Cardiac muscle cell (in vitro differentiated cells and primary cell): Measurements from ENCODE around the gene KDM4C. TPM values are rescaled to one million over a fixed set of nuclear protein-coding genes. Genes with fewer than 3 reads are reported as not detected.
"Not testable (repeated sequence)": the region's sequence is repeated elsewhere in the genome, so short reads cannot be mapped to it uniquely, and the experiment has no call there.

Source experiments
- DNase-seq, 2 donors: peaks; one replicate each; pipeline versions ENCODE4 v3.0.0 to v3.0.0-alpha.2; 2010 to 2017; ENCODE audit warnings: low read depth in 1 of 2, low spot score in 1 of 2
- H3K27ac ChIP-seq: fragments of 200-600 bp; sonication (generic); 2 replicates; pipeline ENCODE4 v1.5.1; 2016
- H3K27me3 ChIP-seq: fragments of 200-600 bp; sonication (generic); 2 replicates; pipeline ENCODE4 v1.6.0; 2016; ENCODE audit warnings: control low read depth
- H3K36me3 ChIP-seq: fragments of 200-600 bp; sonication (generic); 2 replicates; pipeline ENCODE4 v1.5.1; 2016; ENCODE audit warnings: control low read depth
- H3K4me1 ChIP-seq: fragments of 200-600 bp; sonication (generic); 2 replicates; pipeline ENCODE4 v1.8.1; 2017; ENCODE audit warnings: low read depth, mild to moderate bottlenecking, mixed run types
- H3K4me3 ChIP-seq: fragments of 200-600 bp; sonication (generic); 2 replicates; pipeline ENCODE4 v1.5.1; 2016; ENCODE audit warnings: mild to moderate bottlenecking
- H3K9me3 ChIP-seq: fragments of 200-600 bp; sonication (generic); 2 replicates; pipeline ENCODE4 v1.5.1; 2017; ENCODE audit warnings: low read depth, mild to moderate bottlenecking, control low read depth
- CTCF ChIP-seq: IDR thresholded peaks from 2 replicates; pipeline ENCODE4 v1.5.1; 2012; ENCODE audit warnings: low read depth, mild to moderate bottlenecking, low read length
- polyA plus RNA-seq: library from polyadenylated mRNA; unstranded; fragments of >200 nt; fragmentation: Nextera tagmentation; extraction: Ambion mirVana; gene quantifications from 2 replicates; pipeline ENCODE4 v1.2.1, GENCODE V29; 2016
- total RNA-seq: library from RNA; depleted of rRNA; stranded (reverse); fragments of >200 nt; gene quantifications from 2 replicates; pipeline ENCODE4 v1.2.3, GENCODE V29; 2016

Gene KDM4C
- total and polyA plus RNA-seq, 2 experiments from 2014 or later: 15.1 to 32.0 TPM

DNA sequence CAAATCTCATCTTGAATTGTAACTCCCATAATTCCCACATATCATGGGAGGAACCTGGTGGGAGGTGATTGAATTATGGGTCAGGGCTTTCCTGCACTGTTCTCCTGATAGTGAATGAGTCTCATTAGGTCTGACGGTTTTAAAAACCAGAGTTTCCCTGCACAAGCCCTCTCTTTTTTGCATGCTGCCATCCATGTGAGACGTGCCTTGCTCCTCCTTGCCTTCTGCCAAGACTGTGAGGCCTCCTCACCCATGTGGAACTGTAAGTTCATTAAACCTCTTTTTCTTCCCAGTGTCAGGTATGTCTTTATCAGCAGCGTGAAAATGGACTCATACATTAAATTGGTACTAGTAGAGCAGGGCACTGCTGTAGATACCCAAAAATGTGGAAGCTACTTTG lies 22.4 kb upstream of the KDM4C start:
- DNase-seq: no peak
- H3K9me3 ChIP-seq: no peaks in the 10 kb centered on the region
- H3K27me3 ChIP-seq: no peaks in the 10 kb centered on the region
- H3K36me3 ChIP-seq: no peaks in the 10 kb centered on the region
- no peak for TF ChIP-seq CTCF
- H3K27ac ChIP-seq: no peak overlapping the region
- no peaks in the 10 kb centered on the region for H3K4me1 ChIP-seq
- H3K4me3 ChIP-seq: no peak overlapping the region

DNA sequence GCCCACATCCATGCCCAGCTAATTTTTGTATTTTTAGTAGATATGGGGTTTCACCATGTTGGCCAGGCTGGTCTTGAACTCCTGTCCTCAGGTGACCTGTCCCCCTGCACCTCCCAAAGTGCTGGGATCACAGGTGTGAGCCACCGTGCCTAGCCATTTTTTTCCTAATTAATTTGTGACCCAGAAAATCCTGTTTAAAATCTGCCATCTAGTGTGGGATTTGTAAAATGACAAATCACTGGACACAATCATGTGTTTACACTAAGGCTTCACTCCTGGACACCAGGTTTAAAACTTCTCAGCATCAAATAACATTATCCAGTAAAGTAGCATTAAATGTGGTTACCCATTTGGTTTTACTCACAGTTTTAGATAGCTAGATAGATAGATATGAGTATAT lies 18.6 kb upstream of the KDM4C start:
- Histone ChIP-seq H3K27me3 (no peaks in the 10 kb centered on the region), H3K4me3 (no peak overlapping the region), H3K27ac (no peak overlapping the region), H3K9me3 (no peaks in the 10 kb centered on the region), H3K36me3 (no peaks in the 10 kb centered on the region), H3K4me1 (no peaks in the 10 kb centered on the region)
- TF ChIP-seq CTCF: peak; percentile 35
- peak in 1 of 2 donors; percentile 33 for DNase-seq

GRCh38 chr9:6748861-6749260 lies 8.9 kb upstream of the KDM4C start:
- not testable (repeated sequence) for H3K27me3 ChIP-seq, H3K36me3 ChIP-seq, H3K27ac ChIP-seq

DNA sequence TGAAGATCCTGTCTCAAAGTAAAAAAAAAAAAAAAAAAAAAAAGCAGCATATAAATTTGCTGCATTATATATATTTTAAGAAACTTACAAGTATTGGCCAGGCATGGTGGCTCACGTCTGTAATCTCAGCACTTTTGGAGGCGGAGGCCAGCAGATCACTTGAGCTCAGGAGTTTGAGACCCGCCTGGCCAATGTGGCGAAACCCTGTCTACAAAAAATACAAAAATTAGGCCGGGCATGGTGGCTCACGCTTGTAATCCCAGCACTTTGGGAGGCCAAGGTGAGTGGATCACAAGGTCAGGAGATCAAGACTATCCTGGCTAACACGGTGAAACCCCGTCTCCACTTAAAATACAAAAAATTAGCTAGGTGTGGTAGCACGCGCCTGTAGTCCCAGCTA lies 2.9 kb upstream of the KDM4C start:
- not testable (repeated sequence) for H3K4me1 ChIP-seq, H3K27me3 ChIP-seq, H3K36me3 ChIP-seq, H3K9me3 ChIP-seq, H3K4me3 ChIP-seq, DNase-seq, H3K27ac ChIP-seq

More at GRCh38 chr9:6748861-6749260, 8.9 kb upstream of the KDM4C start:
- H3K9me3 ChIP-seq, H3K4me3 ChIP-seq, H3K4me1 ChIP-seq, DNase-seq: not testable (repeated sequence)

DNA sequence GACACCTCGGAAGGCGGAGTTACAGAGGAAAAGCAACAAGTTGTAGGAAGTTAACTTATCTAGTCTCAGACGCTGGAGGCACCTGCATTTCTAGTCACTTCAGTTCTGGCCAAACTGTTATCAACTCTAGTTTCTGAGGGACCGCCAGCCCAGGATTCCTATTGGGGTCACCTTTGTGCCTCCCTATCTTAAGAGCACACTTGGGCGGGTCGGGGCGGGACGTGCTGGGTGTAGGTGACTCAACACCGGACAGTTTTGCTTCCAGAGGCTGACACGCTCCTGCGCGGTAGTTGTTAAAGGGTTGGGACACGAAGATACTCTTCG lies 679 bp upstream of the KDM4C start:
- no peaks in the 10 kb centered on the region for H3K27me3 ChIP-seq
- no peak for TF ChIP-seq CTCF
- DNase-seq: peak in 1 of 2 donors; percentile 72
- peak overlapping the region; percentile 89 for H3K4me3 ChIP-seq
- H3K4me1 ChIP-seq: peaks cover 3% of the 10 kb centered on the region
- peak overlapping the region; percentile 96 for H3K27ac ChIP-seq
- no peaks in the 10 kb centered on the region for H3K36me3 ChIP-seq
- no peaks in the 10 kb centered on the region for H3K9me3 ChIP-seq

DNA sequence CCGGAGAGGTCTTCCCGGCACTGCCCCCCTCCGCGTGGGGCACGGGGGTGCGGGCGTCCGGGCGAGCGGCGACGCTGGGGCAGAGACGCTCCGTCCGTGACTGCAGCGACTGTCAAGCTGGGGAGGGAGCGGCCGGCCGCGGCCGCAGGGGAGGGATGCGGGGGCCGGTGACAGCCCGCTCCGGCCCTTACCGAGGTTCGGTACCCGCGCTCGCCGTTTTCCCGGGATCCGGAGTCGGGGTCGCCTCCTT lies 400 bp downstream of the KDM4C start:
- Histone ChIP-seq H3K36me3 (no peaks in the 10 kb centered on the region), H3K4me3 (peak overlapping the region; percentile 89), H3K9me3 (no peaks in the 10 kb centered on the region), H3K27ac (peak overlapping the region; percentile 96), H3K4me1 (peaks cover 3% of the 10 kb centered on the region), H3K27me3 (no peaks in the 10 kb centered on the region)
- TF ChIP-seq CTCF: no peak
- no peak for DNase-seq

DNA sequence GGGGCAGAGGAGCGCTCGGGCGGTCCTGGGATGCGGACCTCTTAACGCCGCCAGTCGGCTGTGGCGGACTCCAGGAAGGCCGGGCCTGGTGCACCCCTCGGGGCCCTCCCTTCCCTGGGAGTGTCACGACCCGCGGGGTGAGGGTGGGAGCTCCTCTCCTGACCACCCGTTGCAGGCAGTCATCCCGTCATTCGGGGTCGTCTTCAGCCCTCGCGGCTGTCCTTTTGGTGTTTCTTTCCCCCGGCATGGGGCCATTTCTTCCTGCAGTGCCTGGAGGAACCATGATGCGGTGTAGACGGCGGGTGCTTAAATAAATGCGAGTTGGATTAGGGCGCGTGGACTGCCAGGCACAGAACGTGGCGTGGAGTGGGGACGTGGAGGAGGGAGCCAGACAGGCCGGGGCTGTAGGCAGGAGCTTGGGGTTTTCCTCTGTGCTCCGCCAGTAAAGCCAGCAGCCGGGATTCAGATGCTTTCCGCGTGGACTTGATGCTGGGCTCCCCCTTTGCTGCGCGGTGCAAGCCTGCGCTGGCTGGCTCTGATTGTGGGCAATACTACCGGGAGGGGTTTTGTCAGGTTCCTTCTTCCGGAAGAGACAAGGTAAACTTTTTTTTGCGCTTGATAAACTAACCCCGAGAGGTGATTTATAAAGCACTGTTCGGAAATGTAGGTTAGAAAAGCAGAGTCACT lies 868 bp downstream of the KDM4C start:
- H3K9me3 ChIP-seq: no peaks in the 10 kb centered on the region
- DNase-seq: peak; percentile 58 to 61
- no peaks in the 10 kb centered on the region for H3K27me3 ChIP-seq
- peaks cover 3% of the 10 kb centered on the region for H3K4me1 ChIP-seq
- no peak for TF ChIP-seq CTCF
- peak overlapping the region; percentile 89 for H3K4me3 ChIP-seq
- peak overlapping the region; percentile 96 for H3K27ac ChIP-seq
- no peaks in the 10 kb centered on the region for H3K36me3 ChIP-seq
